GM12864 (cell line): Measurements from ENCODE around the gene ZNF189.
"Not testable (repeated sequence)": the region's sequence is repeated elsewhere in the genome, so short reads cannot be mapped to it uniquely, and the experiment has no call there.

Source experiments
- DNase-seq: peaks from one replicate; pipeline ENCODE4 v3.0.0-alpha.2; 2011; ENCODE audit warnings: low read depth
- H3K4me3 ChIP-seq: 2 replicates; pipeline ENCODE4 v1.5.1; 2011; ENCODE audit warnings: mild to moderate bottlenecking, low read depth, low read length, control low read depth
- CTCF ChIP-seq: IDR thresholded peaks from 2 replicates; pipeline ENCODE4 v1.5.1; 2011; ENCODE audit warnings: low read depth, mild to moderate bottlenecking, moderate library complexity, low read length, control low read depth, inconsistent platforms; ENCODE audit errors: missing control alignments

Gene ZNF189

GRCh38 chr9:101380295-101380694 is 18.4 kb upstream of the ZNF189 start:
- H3K4me3 ChIP-seq: no peak overlapping the region
- TF ChIP-seq CTCF: no peak
- DNase-seq: no peak

GRCh38 chr9:101381118-101381517 is 17.5 kb upstream of the ZNF189 start:
- no peak for TF ChIP-seq CTCF
- no peak overlapping the region for H3K4me3 ChIP-seq
- no peak for DNase-seq

GRCh38 chr9:101381833-101382342 is 16.8 kb upstream of the ZNF189 start:
- H3K4me3 ChIP-seq: no peak overlapping the region
- DNase-seq: no peak
- no peak for TF ChIP-seq CTCF

GRCh38 chr9:101383361-101383760 is 15.3 kb upstream of the ZNF189 start:
- DNase-seq: no peak
- no peak for TF ChIP-seq CTCF
- no peak overlapping the region for H3K4me3 ChIP-seq

- not testable (repeated sequence) for H3K4me3 ChIP-seq, DNase-seq
These were observed 13.6 kb upstream of the ZNF189 start, which contains the start of gene BAAT for GRCh38 chr9:101384873-101385536. Gene BAAT (minus strand): TSS chr9:101385006. CDS start chr9:101371404, 13,602 bp downstream.

- TF ChIP-seq CTCF: peak; percentile 49
- no peak for DNase-seq
- no peak overlapping the region for H3K4me3 ChIP-seq
These were observed 10.7 kb upstream of the ZNF189 start for GRCh38 chr9:101387871-101388506.

- H3K4me3 ChIP-seq: no peak overlapping the region
- DNase-seq: no peak
- peak; percentile 15 for TF ChIP-seq CTCF
These were observed 10.1 kb upstream of the ZNF189 start for GRCh38 chr9:101388507-101388993.
